Endothelial cell of hepatic sinusoid (primary cell): Measurements from ENCODE around the gene ATP5F1B.

Source experiments
- in situ Hi-C: cut with HindIII; loops from 2 replicates; pipeline ENCODE4 v1.10.0; 2017; ENCODE audit warnings: low sequenced_read_pairs

Gene ATP5F1B

DNA sequence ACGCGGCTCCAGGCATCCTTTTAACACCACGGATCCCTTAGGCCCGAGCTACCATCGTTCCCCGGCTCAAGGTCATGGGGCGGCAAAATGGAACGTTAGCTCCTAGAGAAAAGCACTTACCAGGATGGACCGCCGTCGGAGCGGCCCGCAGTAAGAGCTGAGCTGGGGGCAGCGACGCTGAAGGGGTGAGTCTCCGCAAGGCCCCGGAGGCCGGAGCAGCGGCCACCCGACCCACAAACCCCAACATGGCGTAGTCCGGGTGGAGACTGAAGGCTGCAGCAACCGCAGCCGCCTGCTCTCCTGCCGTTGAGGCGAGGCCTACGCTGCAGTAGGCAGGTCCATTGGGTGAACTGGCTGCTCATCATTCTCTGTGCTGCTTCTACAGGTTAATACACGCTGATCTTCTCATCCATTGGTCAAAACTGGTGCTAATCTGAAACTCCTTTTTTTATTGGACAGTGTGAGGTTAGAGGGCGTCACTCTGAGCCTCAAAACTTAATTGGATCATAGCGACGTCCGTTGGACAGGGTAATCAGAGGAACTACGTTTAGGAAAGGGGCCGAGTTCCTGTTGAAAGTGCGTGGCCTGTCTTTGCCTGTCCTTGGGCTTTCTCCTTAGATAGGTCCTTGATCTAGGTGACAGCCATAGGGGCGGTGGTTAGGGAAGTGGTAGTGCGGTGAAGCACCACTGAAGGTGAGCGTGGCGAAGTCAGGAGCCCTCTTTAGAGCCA lies at the start of gene ATP5F1B:
TSS of gene ATP5F1B (minus strand) at position 268 of the 730 bp plus-strand sequence. CDS start at position 247, 21 bp downstream.
- in situ Hi-C loops = no loop called here

DNA sequence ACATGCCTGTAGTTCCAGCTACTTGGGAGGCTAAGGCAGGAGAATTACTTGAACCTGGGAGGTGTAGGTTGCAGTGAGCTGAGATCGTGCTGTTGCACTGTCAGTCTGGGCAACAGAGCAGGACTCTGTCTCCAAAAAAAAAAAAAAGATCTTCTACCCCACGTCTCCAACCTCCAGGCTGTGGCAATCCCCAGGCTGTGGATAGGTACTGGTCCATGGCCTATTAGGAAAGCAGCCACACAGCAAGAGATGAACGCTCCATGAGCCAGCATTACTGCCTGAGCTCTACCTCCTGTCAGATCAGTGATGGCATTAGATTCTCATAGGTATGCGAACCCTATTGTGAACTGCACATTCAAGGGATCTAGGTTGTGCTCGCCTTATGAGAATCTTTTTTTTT lies 48.4 kb upstream of the ATP5F1B start:
- in situ Hi-C loops = no loop called here

DNA sequence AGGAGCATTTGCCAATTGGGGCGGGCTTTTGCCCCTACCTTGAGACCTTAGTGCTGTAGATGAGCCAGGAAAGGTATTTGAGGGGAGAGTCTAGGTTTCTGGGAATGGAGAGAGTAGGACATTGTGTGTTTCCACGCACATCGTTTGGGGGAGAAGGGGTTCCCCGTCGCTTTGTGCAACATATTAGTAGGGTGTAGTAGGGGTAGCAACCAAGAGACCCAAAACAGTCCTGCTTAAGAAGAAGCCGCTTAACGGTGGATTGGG lies 43.0 kb upstream of the ATP5F1B start:
- in situ Hi-C loops = no loop called here

DNA sequence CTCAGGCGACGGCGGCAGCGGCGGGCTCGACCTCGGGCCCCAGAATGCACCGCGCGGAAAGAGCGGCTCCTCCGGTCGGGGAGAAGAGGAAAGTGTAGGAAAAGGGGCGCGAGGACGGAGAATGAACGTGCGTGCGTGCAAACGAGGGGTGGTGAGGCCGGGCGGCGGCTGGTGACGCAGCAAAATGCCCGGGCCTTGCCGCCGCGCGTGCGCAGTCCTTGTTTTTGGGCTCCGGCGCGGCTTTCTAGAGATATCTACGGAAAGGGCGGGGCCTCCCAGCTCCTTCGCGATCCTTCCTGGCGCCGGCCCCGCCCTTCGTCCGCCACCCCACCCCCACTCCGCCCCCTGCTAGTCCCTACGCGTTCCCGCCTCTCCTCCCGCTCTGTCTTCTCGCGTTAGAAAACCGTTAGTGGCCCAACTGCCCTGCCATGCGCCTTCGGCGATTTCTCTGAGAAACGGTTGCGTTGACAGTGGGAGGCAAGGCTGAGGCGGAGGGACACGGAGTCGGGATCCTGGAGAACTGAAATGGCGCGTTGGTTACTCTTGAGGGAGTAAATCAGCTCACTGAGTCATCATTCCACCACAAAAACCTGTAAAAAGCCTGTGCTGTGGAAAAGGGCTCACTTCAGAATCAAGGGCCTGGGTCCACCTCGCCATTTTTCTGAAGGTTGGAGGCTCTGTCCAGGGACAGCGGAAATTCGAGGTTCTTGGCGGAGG lies 42.5 kb upstream of the ATP5F1B start, which contains the start of gene PTGES3:
TSS of gene PTGES3 (minus strand) at position 156 of the 717 bp plus-strand sequence. CDS start 285 bp downstream, outside the sequence.
- in situ Hi-C loops = no loop called here

DNA sequence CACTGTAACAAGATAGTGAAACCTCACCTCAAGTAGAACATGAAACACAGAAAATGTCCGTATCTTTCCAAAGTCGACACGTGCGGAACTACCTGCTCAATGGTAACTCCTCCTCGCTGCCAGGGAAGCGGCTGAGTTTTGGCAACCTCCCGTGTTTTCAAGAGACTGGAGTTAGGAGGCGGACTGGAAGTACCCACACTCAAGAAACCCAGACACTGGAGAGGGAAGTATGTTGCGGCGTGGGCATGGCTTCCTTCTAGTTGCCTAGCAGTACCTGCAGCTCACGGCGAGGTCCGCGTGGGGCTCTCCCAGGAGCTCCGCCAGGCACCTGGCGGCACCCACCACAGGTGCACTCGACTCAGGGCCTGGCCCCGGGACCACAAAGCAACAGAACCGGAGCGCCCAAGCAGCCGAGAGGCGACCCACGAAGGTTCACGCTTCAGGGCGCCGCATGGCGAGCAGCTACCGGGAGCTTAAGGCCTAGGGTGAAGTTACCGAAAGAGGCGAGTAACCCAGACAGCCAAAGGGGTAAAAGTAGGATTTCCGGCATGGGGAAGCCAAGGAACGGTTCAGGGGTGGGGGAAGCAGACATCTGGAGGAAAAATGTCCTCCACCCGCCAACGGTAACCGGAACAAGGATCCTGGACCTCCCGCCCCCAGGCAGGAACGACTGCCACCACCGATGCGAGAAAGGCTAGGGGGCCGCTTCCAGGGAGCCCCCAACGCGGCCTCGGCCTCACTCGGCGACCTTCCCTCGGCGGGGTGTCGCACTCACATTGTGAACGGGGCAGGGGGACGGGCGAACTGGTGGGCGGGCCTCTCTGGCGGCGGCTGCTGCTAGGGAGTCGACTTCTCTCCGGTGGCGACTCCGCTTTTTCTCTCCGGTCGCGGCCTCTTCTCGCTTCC lies 41.7 kb upstream of the ATP5F1B start:
- in situ Hi-C loops = no loop called here

DNA sequence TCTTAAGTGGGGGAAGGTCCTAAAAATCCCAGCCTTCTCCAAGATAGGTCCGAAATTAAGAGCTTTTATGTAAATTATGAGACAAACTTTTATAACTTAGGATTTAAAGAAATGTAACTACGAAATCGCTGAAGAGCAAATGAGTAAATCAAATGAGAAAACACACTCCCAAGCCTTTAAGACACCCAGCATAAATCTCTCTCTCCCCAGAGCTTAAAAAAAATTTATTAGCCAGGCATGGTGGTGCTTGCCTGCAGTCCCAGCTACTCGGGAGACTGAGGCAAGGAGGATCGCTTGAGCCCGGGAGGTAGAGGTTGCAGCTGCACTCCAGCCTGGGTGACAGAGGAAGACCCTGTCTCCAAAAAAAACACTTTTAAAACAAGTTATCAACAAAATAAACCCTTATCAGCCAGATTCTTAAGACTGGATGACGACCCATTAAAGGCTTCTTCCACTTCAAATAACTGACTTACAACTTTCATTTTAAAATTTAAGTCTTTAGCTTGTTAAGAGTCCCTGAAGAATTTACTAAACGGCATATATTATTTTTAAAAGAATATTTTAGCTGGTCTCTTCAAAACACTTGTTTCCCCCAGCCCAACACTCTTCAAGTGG lies 39.1 kb upstream of the ATP5F1B start:
- in situ Hi-C loops = no loop called here

DNA sequence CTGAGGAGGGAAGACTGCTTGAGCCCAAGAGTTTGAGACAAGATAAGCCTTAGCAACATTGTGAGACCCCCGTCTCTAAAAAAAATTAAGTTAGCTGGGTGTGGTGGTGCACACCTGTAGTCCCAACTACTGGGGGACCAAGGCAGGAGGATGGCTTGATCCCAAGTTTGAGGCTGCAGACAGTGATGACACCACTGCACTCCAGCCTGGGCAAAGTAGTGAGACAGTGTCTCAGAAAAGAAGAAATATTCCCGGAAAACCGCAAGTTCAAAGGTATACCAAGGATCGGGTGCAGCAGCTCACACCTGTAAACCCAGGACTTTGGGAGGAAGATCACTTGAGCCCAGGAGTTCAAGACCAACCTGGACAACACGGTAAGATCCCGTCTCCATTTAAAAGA lies 36.5 kb upstream of the ATP5F1B start:
- in situ Hi-C loops = no loop called here

DNA sequence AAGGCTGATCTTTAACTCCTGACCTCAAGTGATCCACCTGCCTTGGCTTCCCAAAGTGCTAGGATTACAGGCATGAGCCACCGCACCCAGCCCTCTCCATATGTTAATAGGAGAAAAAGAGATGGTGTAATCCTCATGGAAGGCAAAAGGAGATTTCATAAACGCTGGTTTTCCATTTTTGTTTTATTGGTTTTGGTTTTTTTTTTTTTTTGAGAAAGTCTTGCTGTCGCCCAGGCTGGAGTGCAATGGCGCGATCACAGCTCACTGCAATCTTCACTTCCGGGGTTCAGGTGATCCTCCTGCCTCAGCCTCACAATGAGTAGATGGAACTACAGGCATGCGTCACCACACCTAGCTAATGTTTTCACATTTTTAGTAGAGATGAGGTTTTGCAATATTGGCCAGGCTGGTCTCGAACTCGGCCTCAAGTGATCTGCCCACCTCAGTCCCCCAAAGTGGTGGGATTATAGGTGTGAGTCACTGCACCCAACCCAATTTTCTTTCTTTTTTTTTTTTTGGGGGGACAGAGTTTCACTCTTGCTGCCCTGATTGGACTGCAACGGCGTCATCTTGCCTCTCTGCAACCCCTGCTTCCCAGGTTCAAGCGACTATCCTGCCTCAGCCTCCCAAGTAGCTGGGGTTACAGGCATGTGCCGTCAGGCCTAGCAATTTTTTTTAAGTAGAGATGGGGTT lies 34.2 kb upstream of the ATP5F1B start:
- in situ Hi-C loops = no loop called here

DNA sequence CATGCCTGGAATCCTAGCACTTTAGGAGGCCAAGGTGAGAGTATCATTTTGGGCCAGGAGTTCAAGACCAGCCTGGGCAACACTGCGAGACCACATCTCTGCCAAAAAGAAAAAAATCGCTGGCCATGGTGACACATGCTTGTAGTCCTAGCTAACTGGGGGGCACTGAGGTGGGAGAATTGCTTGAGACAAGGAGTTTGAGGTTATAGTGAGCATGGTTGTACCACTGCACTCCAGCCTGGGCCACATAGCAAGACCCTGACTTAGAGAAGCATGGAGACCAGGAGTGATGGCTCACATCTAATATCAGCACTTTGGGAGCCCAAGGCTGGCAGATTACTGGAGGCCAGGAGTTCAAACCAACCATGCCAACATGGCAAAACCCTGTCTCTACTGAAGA lies 33.1 kb upstream of the ATP5F1B start:
- in situ Hi-C loops = no loop called here

DNA sequence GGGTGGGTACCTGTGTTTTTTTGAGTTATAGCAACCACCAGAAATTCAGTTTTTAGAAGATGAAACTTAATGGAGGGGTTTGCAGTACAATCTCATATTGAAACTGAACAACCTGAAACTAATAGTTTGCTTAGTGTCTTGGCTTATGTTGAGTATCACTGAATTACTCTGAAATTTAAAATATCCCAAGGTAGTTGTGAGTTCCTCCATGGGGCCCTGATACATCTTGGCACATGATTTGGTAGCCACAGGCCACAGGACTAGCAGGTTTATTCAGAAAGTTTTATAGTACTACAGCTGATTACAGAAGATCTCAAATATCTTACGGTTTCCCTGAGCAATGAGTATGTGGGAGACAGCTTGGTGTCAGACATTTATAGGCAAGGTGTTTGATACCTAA lies 31.9 kb upstream of the ATP5F1B start:
- in situ Hi-C loops = no loop called here

DNA sequence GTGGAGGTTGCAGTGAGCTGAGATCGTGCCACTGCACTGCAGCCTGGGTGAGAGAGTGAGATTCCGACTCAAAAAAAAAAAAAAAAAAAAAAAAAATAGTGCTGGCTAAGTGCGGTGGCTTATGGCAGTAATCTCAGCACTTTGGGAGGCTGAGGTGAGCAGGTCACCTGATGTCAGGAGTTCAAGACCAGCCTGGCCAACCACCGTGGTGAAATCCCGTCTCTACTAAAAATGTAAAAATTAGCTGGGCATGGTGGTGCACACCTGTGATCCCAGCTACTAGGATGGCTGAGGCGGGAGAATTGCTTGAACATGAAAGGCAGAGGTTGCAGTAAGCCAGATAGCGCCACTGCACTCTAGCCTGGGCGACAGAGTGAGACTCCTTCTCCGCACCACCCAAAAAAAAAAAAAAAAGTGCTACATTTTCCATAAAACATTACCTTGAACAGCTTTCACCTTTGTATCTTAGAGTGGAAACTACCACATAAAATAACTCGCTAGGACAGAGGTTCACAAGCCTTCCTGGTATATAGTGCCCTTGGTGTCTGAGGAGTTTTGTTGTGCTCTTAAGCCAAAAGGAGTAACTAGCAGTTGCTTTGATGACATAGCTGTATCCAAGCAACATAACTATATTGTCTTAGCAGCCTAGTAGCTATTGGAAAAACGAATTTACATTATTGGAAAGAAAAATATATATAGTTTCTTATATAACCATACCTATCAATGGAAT lies 31.2 kb upstream of the ATP5F1B start:
- in situ Hi-C loops = no loop called here

DNA sequence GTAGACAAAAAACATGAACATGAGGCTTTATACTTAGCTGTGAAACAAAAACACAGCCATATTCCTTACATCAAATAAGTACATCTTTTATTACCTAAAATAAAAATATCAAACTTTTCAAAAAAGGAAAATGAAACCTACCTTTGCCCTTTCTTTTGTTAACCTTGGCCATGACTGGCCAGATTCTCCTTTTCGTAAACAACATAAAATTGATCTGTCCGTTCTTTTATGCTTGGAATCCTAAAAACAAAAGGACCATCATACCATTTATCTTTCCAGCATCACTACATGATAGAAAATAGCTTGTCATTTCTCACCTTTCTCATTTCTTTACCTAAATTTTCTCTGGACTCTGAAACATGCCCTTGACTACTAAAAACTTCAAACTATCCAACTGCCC lies 25.8 kb upstream of the ATP5F1B start:
- in situ Hi-C loops = loop anchor here (5.0 kb wide), 1 partner anchor 34 kb away; no protein-coding TSS in a partner anchor

DNA sequence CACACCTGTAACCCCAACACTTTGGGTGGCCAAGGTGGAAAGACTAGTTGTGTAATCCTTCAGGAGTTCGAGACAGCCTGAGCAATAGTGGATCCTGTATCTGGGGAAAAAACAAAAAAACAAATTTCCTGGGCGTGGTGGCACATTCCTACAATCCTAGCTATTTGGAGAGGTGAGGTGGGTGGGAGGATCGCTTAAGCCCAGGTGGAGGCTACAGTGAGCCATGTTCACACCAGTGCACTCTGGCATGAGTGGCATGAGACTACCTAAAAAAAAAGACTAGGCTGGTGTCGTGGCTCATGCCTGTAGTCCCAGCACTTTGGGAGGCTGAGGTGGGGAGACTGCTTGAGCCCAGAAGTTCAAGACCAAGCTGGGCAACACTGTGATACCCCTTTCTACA lies 25.1 kb upstream of the ATP5F1B start:
- in situ Hi-C loops = loop anchor here (5.0 kb wide), 1 partner anchor 34 kb away; no protein-coding TSS in a partner anchor

DNA sequence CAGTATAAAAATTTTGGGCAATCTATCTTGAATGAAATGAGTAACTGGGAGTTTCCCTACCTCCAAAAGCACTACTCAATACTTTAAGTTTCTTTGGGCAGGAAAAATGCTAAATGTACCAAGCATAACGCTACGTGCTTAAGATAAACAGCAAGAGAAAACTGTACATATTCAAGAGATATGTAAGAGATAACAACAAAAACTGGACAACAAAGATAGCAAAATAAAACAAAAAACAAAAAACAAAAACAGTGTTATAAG lies 22.3 kb upstream of the ATP5F1B start:
- in situ Hi-C loops = no loop called here

DNA sequence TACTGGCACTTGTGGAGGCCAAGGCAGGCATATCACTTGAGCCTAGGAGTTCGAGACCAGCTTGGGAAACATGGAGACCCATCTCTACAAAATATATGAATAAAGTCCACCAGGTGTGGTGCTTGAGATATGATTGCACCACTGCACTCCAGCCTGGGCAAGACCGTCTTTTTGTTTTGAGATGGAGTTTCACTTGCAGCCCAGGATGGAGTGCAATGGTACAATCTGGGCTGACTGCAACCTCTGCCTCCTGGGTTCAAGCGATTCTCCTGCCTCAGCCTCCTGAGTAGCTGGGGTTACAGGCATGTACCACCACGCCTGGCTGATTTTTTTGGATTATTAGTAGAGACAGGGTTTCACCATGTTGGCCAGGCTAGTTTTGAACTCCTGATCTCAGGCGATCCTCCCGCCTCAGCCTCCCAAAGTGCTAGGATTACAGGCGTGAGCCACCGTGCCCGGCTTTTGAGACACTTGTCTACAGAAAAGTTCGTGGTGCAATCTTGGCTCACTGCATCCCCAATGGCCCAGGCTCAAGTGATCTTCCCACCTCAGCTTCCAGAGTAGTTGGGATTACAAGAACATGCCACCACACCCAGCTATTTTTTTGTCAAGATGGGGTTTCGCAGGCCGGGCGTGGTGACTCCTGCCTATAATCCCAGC lies 16.3 kb upstream of the ATP5F1B start:
- in situ Hi-C loops = no loop called here

DNA sequence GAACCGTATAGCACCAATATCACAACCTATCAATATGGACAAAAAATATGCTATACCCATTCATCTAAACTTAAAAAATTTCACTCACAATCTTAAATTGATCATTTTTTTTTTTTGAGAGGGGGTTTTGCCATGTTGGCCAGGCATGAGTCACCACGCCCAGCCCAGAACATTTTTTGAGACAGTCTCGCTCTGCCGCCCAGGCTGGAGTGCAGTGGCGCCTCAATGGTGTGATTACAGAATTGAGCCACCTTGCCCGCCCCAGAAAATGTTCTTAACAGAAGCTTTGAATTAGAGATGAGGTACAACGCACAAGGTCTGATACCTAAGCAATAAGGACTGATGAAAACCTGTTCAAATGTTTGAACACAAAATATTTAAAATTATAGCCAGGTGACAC lies 15.8 kb upstream of the ATP5F1B start:
- in situ Hi-C loops = no loop called here

DNA sequence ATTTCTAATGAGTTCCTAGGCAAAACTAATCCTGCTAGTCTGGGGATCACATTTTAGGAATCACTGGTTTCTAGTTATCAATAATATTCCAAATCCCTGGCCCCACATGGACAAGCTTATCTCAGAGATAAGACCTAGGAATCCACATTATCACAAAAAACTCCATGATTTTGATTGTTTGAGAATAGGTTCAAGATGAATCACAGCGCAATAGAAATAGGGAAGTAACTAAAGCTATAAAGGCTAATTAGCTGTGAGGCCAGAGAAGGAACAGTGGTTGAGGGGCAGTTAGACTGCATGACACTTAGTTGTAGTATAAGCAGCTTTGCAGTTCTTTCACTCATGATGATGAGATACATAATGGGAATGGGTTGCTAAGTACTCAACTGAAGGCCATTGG lies 13.1 kb upstream of the ATP5F1B start:
- in situ Hi-C loops = no loop called here

DNA sequence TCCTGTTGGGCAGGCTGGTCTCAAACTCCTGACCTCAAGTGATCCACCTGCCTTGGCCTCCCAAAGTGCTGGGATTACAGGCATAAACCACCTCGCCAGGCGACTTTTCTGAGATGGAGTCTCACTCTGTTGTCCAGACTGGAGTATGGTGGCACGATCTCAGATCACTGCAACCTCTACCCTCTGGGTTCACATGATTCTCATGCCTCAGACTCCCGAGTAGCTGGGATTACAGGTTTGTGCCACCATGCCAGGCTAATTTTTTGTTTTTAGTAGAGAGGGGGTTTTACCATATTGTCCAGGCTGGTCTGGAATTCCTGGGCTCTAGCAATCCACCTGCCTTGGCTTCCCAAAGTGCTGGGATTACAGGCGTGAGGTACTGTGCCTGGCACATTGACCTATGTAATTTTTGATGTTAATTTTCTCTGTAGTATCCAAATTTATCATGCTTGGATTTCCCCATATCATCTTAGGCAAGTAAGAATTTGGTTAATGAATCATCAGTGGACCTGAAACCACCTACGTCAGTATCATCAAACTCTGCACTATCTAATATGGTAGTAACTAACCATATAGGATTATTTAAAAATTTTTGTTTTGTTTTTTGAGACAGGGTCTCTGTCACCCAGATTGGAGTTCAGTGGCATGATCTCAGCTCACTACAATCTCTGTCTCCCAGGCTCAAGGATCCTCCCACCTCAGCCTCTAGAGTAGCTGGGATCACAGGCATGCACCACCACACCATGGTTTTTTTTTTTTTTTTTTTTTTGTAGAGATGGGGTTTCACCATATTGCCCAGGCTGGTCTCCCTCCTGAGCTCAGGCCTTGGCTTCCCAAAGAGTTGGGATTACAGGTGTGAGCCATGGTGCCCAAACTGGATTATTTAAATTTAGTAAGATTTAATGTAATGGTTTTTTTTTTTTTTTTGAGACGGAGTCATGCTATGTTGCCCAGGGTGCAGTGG lies 11.9 kb upstream of the ATP5F1B start:
- in situ Hi-C loops = no loop called here
